Measurements from ENCODE around the gene ITGA11.

DNA sequence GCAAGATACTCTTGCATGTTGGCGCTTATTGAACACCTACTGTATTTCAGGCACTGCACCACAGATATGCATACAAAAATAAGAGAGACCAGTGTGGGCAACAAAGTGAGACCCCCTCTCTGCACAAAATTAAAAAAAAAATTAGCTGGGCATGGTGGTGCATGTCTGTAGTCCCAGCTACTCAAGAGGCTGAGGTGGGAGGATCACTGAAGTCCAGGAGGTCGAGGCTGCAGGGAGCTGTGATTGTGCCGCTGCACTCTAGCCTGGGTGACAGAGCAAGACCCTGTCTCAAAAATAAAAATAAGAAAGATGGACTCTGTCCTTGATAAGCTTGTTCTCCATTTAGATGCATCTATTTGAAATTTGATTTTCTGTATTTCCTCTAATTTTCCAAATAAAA, 133.6 kb downstream of the ITGA11 start:
- TF ChIP-seq, protein P1, sequence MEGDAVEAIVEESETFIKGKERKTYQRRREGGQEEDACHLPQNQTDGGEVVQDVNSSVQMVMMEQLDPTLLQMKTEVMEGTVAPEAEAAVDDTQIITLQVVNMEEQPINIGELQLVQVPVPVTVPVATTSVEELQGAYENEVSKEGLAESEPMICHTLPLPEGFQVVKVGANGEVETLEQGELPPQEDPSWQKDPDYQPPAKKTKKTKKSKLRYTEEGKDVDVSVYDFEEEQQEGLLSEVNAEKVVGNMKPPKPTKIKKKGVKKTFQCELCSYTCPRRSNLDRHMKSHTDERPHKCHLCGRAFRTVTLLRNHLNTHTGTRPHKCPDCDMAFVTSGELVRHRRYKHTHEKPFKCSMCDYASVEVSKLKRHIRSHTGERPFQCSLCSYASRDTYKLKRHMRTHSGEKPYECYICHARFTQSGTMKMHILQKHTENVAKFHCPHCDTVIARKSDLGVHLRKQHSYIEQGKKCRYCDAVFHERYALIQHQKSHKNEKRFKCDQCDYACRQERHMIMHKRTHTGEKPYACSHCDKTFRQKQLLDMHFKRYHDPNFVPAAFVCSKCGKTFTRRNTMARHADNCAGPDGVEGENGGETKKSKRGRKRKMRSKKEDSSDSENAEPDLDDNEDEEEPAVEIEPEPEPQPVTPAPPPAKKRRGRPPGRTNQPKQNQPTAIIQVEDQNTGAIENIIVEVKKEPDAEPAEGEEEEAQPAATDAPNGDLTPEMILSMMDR (conservative IDR thresholded peaks at IDR 0.05 in 1 of 2, IDR thresholded peaks at IDR 0.05 in 1 of 2; ENCODE audit: low read depth in 1 of 2, low read length in 2 of 2) = no peak
- no peak for TF ChIP-seq EZH2 (IDR thresholded peaks at IDR 0.05; ENCODE audit: low read length, missing control alignments)

Measured in fibroblast of lung (primary cell).